ENCODE results near the gene NAXD.

GRCh38 chr13:110676595-110677587 is 61.5 kb downstream of the NAXD start:
- TF ChIP-seq ZNF558 (tag by site-specific recombination; IDR thresholded peaks at IDR 0.05) (no peak), TCF7L2 (IDR thresholded peaks at IDR 0.05; ENCODE audit: borderline replicate concordance, low read depth, low read length) (no peak), ZNF274 (IDR thresholded peaks at IDR 0.05; ENCODE audit: low read length) (no peak), ZNF274 (tag by site-specific recombination; IDR thresholded peaks at IDR 0.05; ENCODE audit: borderline replicate concordance) (no peak), CTCF (tag by site-specific recombination; IDR thresholded peaks at IDR 0.05) (no peak), PATZ1 (tag by site-specific recombination; IDR thresholded peaks at IDR 0.05) (no peak), ZNF513 (tag by site-specific recombination; IDR thresholded peaks at IDR 0.05) (no peak), GLIS2 (tag by site-specific recombination; IDR thresholded peaks at IDR 0.05) (no peak), ZBTB21 (tag by site-specific recombination; IDR thresholded peaks at IDR 0.05) (no peak), ZEB2 (tag by site-specific recombination; IDR thresholded peaks at IDR 0.05) (no peak), ZNF596 (tag by site-specific recombination; IDR thresholded peaks at IDR 0.05) (no peak)
